Activated B cell treated with CpG ODN at 0.5 μM for 24 hours (primary cell): Measurements from ENCODE around the gene CLPSL2. TPM values are rescaled to one million over a fixed set of nuclear protein-coding genes. Genes with fewer than 3 reads are reported as not detected.

Experiments
- ATAC-seq: fragments of 200-7000 bp; cut with Tn5 transposase; one replicate; pipeline ENCODE4 v1.10.0; 2021; ENCODE audit warnings: low read depth, mild to moderate bottlenecking, moderate library complexity
- CTCF ChIA-PET: fragments of 350-600 bp; sonication (Branson Sonifier 250); formaldehyde crosslinking; loops from one replicate; lab custom pipeline; 2021; ENCODE audit warnings: antibody characterized with exemption; lab: Charles Lee
- POLR2A ChIA-PET: fragments of 350-600 bp; sonication (Branson Sonifier 250); formaldehyde crosslinking; loops from one replicate; lab custom pipeline; 2021; ENCODE audit warnings: antibody characterized with exemption; lab: Charles Lee
- DNase-seq: peaks from one replicate; pipeline ENCODE4 v3.0.0; 2022
- H3K27ac Mint-ChIP-seq: one replicate; pipeline ENCODE4 v1.8.0; 2020; ENCODE audit warnings: mixed read lengths
- H3K27me3 Mint-ChIP-seq: one replicate; pipeline ENCODE4 v1.8.0; 2021; ENCODE audit warnings: mixed read lengths
- H3K36me3 Mint-ChIP-seq: one replicate; pipeline ENCODE4 v1.8.0; 2021; ENCODE audit warnings: low read depth, mixed read lengths
- H3K4me1 Mint-ChIP-seq: one replicate; pipeline ENCODE4 v1.8.0; 2021; ENCODE audit warnings: mixed read lengths
- H3K4me3 Mint-ChIP-seq: one replicate; pipeline ENCODE4 v1.8.0; 2020; ENCODE audit warnings: mild to moderate bottlenecking, mixed read lengths
- H3K9me3 Mint-ChIP-seq: one replicate; pipeline ENCODE4 v1.8.0; 2020; ENCODE audit warnings: mixed read lengths
- intact Hi-C: fragments of 100-400 bp; cut with micrococcal nuclease; formaldehyde crosslinking; loops from one replicate; pipeline ENCODE4 v1.15.1; 2024
- total RNA-seq: library from RNA; stranded (reverse); gene quantifications from 2 replicates; pipeline ENCODE4 v1.2.3, GENCODE V29; 2022
- TF ChIP-seq, protein P1 (sequence below): fragments of 200-600 bp; IDR thresholded peaks from one replicate; pipeline ENCODE4 v1.8.0; 2022; ENCODE audit warnings: antibody characterized with exemption, mild to moderate bottlenecking

The CLPSL2 gene, protein sequence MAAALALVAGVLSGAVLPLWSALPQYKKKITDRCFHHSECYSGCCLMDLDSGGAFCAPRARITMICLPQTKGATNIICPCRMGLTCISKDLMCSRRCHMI
- not detected in 2 replicates for total RNA-seq

DNA sequence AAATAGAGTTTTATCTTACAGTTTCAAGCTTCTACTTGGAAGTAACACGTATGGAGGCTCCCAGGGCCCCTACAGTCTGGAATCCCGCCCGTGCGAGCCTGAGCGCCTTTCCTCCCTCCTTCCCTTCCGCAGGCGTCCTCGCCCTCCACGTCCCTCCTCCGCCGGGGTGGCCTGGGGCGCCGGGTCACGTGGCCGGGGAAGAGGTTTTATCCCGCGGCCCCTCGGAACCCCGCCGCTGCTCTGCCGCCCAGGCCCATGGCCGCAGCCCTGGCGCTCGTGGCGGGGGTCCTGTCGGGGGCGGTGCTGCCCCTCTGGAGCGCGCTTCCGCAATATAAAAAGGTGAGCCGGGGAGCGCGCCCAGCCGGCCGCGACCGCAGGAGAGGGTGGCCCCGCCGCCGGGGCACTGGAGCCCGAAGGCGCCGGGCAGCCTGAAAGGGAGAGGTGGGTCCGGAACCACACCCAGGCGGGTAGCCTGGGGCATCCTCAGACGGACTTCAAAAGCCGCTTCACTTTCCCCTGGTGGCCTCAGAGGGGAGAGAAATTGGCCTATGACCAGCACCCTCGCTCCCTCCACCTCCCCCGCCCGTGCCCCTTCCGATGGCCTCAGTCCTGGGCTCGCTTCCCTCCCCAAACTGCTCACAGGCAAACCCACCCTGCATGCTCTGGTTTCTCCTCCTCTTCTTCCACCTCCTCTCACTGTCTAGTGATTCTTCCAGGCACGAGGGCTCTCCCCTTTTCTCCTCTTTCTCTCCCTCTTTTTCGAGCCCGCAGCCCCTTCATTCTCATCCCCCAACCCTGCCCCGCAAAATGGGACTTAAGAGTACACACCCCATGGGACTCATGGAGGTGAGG lies at the start of gene CLPSL2:
Gene CLPSL2 (plus strand): TSS at position 235 of the 852 bp plus-strand sequence. CDS start 21 bp downstream, at position 256.
- intact Hi-C loops = no loop called here
- Mint-ChIP-seq H3K27me3 (peaks cover 6% of the 10 kb centered on the region), H3K36me3 (no peaks in the 10 kb centered on the region), H3K9me3 (no peaks in the 10 kb centered on the region), H3K4me3 (peak within 1 kb of the TSS; percentile 77), H3K27ac (no peak within 1 kb of the TSS), H3K4me1 (peaks cover 19% of the 10 kb centered on the region)
- peak; percentile 33 for DNase-seq
- ChIA-PET POLR2A (no interaction called here), CTCF (no interaction called here)
- TF ChIP-seq, protein P1, sequence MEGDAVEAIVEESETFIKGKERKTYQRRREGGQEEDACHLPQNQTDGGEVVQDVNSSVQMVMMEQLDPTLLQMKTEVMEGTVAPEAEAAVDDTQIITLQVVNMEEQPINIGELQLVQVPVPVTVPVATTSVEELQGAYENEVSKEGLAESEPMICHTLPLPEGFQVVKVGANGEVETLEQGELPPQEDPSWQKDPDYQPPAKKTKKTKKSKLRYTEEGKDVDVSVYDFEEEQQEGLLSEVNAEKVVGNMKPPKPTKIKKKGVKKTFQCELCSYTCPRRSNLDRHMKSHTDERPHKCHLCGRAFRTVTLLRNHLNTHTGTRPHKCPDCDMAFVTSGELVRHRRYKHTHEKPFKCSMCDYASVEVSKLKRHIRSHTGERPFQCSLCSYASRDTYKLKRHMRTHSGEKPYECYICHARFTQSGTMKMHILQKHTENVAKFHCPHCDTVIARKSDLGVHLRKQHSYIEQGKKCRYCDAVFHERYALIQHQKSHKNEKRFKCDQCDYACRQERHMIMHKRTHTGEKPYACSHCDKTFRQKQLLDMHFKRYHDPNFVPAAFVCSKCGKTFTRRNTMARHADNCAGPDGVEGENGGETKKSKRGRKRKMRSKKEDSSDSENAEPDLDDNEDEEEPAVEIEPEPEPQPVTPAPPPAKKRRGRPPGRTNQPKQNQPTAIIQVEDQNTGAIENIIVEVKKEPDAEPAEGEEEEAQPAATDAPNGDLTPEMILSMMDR = no peak
- ATAC-seq = peak; percentile 81

DNA sequence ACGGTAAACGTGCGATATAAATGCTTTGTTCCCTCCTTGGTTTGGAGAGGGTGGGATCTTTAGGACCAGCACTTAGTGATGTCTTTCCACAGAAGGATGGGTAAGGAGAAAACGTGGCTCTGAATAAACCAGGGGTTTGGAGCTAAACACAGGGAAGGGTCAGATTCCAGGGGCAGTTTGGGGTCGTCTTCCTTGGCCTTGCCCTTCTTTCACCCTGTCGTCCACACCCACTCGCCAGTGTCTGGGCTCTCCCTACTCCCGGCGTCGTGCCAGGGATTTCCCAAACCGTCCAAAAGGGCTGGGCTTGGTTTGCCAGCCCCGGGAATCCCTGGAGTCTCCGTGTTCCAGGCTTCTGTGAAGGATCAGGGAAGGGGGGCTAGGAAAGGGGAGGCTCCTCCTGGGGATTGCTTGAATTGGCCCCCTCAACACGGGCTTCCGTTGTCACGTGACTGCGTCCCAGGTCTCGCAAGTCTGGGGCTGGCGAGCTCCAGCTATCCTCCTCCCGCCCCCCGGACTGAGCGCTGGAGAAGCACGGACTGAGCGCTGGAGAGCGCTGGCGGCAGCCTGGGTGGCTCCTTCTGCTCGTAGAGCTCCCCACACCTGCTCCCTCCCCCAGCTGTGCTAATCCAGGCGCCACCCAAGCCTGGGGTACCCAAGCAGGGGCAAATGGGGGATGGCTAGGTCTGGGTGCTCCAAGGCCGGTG lies 49.0 kb upstream of the CLPSL2 start:
- Mint-ChIP-seq H3K27me3 (no peaks in the 10 kb centered on the region), H3K4me3 (peak overlapping the region; percentile 57), H3K27ac (peak overlapping the region; percentile 13), H3K9me3 (no peaks in the 10 kb centered on the region), H3K36me3 (no peaks in the 10 kb centered on the region), H3K4me1 (peaks cover 53% of the 10 kb centered on the region)
- TF ChIP-seq, protein P1 = no peak
- intact Hi-C loops = no loop called here
- ChIA-PET CTCF (interaction anchor here (1.0 kb wide), 1 partner anchor 9 kb away, joined by 7 read pairs; the partner anchor contains the start of gene ARMC12), POLR2A (interaction anchor here (0.7 to 1.6 kb wide), 3 partner anchors 9 to 39 kb away, joined by 3 to 23 read pairs (median 3); partner anchors contain the start of gene FKBP5)
- DNase-seq = no peak
- no peak for ATAC-seq

DNA sequence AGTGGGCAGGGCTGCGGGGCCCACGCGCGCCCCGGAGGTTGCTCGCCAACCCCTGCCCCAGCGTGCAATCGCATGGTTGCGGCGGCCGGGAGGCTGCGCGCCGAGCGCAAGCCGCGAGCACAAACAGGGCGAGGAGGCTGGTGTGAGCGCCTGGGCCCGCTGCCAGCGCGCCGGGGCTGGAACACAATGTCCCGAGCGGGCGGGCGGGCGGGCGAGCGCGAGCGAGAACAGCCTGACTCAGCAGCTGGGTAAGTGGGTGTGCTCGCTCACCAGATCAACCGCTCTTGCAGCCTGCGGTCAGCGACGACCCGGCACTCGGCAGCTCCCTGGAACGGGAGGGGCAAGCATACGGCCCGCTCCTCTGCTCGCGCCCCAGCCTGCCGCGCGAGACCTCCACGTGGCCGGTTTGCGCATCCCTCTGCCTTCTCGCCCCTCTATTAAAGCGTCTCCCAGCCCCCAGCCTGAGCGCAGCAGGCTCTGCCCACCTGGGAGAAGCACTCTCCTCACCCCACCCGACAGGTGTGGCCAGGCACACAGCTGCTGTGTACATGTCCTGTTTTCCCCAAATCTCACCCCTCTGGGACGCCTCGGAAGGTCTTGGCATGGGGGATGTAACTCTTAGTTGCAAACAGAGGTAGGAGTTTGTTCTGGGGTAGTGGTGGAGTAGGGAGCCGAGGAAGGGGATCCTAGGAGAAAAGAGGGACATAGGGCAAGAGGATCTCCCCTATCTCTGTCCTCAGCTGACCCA lies 48.3 kb upstream of the CLPSL2 start:
- TF ChIP-seq, protein P1 = no peak
- peak; percentile 63 for DNase-seq
- Mint-ChIP-seq H3K36me3 (no peaks in the 10 kb centered on the region), H3K9me3 (no peaks in the 10 kb centered on the region), H3K27me3 (no peaks in the 10 kb centered on the region), H3K4me3 (peak overlapping the region; percentile 79), H3K4me1 (peaks cover 57% of the 10 kb centered on the region), H3K27ac (peak overlapping the region; percentile 68)
- CTCF ChIA-PET = interaction anchor here (0.8 to 1.0 kb wide), 2 partner anchors 9 to 144 kb away, joined by 3 to 7 read pairs; partner anchors contain the start of gene ARMC12
- peak; percentile 40 for ATAC-seq
- intact Hi-C loops = loop anchor here (1.0 kb wide), 1 partner anchor 8 kb away; no protein-coding TSS in a partner anchor
- POLR2A ChIA-PET = interaction anchor here (0.7 to 1.6 kb wide), 3 partner anchors 9 to 40 kb away, joined by 3 to 23 read pairs (median 3); partner anchors contain the start of gene FKBP5

DNA sequence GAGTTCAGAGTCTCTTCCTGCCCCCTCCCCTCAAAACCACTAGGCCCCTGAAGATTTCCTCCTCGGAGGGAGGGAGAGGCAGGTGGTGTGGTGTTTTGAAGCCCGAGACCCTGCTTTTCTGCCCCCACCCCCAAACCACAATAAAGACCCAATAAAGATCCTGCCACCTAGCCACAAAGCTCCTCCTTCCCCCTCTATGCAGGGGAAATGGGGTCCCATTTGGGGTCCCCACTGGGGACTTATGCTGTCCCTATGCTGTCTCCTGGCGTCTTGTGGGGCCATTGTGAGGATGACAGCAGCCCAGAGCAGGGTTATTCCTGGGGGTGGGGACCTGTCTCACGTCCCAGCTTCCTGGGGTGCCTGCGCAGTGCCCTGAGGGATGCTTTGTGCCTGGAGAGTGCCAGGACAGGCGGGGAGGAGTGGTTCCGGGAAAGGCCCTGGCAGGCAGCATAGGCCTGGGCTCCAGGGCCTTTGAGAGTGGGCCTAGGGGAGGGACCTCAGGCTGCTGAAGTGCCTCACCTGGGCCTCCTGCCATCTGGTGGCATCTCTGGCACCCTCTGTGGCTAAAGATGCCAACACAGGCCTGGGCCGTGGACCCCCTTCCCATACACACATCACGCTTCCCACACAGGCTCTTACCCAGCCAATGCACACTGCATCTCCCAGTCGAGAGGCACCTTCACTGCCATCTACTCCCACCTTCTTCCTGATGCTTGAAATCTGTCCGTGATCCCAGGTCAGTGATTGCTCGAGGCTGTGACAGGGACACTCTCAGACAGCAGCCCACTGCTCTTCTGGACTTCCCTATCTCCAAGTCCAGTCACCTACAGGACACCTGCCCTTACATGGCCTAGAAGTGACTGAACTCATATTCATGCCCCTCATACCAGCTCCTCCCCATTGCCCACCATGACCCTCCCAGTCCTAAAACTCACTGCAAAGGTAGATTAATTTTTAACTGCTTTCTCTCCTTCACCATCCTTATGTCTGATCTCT lies 47.4 kb upstream of the CLPSL2 start:
- intact Hi-C loops = loop anchor here (1.0 kb wide), 1 partner anchor 9 kb away; no protein-coding TSS in a partner anchor
- Mint-ChIP-seq H3K9me3 (no peaks in the 10 kb centered on the region), H3K27ac (peak overlapping the region; percentile 68), H3K36me3 (no peaks in the 10 kb centered on the region), H3K4me3 (peak overlapping the region; percentile 12), H3K27me3 (no peaks in the 10 kb centered on the region), H3K4me1 (peaks cover 59% of the 10 kb centered on the region)
- ChIA-PET POLR2A (interaction anchor here (0.6 to 1.6 kb wide), 3 partner anchors 10 to 1145 kb away, joined by 3 to 23 read pairs (median 5); no protein-coding TSS in a partner anchor), CTCF (interaction anchor here (0.8 kb wide), 1 partner anchor 145 kb away, joined by 3 read pairs; no protein-coding TSS in a partner anchor)
- ATAC-seq = no peak
- no peak for DNase-seq
- TF ChIP-seq, protein P1 = no peak
